ENCODE results near the gene ZER1. TPM values are rescaled to one million over a fixed set of nuclear protein-coding genes. Genes with fewer than 3 reads are reported as not detected.

The ZER1 gene
- total and polyA plus RNA-seq, 7 donors = 15.2 to 67.2 (median 54.8) TPM

GRCh38 chr9:128721487-128722010 is 50.2 kb downstream of the ZER1 start:
- DNase-seq (no peak), ATAC-seq (no peak)
- peaks cover 8% of the 10 kb centered on the region for H3K4me1 ChIP-seq
- no peak for TF ChIP-seq CTCF (IDR thresholded peaks at IDR 0.05)
- H3K4me3 ChIP-seq = no peak overlapping the region
- no peaks in the 10 kb centered on the region for H3K27me3 ChIP-seq (ENCODE audit: insufficient read depth in 3 of 3, low read length in 2 of 3)
- intact Hi-C loops (cut with DNase I) = loop anchor here in 1 of 2 donors (10.0 kb wide), 1 partner anchor 223 kb away; the partner anchor contains the start of genes DOLK and NUP188
- H3K27ac ChIP-seq = no peak overlapping the region
- WGBS, 3 donors = 86 to 91% (median 87%) methylated on average over 15 to 18 of the region's 18 CpGs
- H3K36me3 ChIP-seq (ENCODE audit: insufficient read depth in 1 of 2, low read depth in 1 of 2) = peaks cover 0 to 4% of the 10 kb centered on the region in 2 donors
- no peaks in the 10 kb centered on the region for H3K9me3 ChIP-seq

- WGBS, 3 donors = 86 to 89% (median 88%) methylated on average over 19 to 22 of the region's 22 CpGs
- no peak for DNase-seq
- no peak for ATAC-seq
- H3K36me3 ChIP-seq (ENCODE audit: insufficient read depth in 1 of 2, low read depth in 1 of 2) = peaks cover 0 to 4% of the 10 kb centered on the region in 2 donors
- no peaks in the 10 kb centered on the region for H3K9me3 ChIP-seq
- intact Hi-C loops (cut with DNase I) = loop anchor here in 1 of 2 donors (10.0 kb wide), 1 partner anchor 224 kb away; the partner anchor contains the start of genes DOLK and NUP188
- no peak overlapping the region for H3K4me3 ChIP-seq
- TF ChIP-seq CTCF (IDR thresholded peaks at IDR 0.05) = no peak
- peaks cover 8% of the 10 kb centered on the region for H3K4me1 ChIP-seq
- no peak overlapping the region for H3K27ac ChIP-seq
- no peaks in the 10 kb centered on the region for H3K27me3 ChIP-seq (ENCODE audit: insufficient read depth in 3 of 3, low read length in 2 of 3)
Measured at GRCh38 chr9:128720841-128721486, 50.8 kb downstream of the ZER1 start.

- Histone ChIP-seq H3K4me3 (no peak overlapping the region), H3K27ac (no peak overlapping the region), H3K4me1 (peaks cover 8% of the 10 kb centered on the region), H3K27me3 (ENCODE audit: insufficient read depth in 3 of 3, low read length in 2 of 3) (no peaks in the 10 kb centered on the region), H3K9me3 (no peaks in the 10 kb centered on the region), H3K36me3 (ENCODE audit: insufficient read depth in 1 of 2, low read depth in 1 of 2) (peaks cover 0 to 4% of the 10 kb centered on the region in 2 donors)
- intact Hi-C loops (cut with DNase I) = loop anchor here in 1 of 2 donors (10.0 kb wide), 1 partner anchor 225 kb away; the partner anchor contains the start of genes DOLK and NUP188
- WGBS, 3 donors = 88 to 93% (median 90%) methylated on average over 26 to 30 of the region's 30 CpGs
- no peak for TF ChIP-seq CTCF (IDR thresholded peaks at IDR 0.05)
- ATAC-seq (no peak), DNase-seq (no peak)
Measured at GRCh38 chr9:128719919-128720605, 51.7 kb downstream of the ZER1 start.

GRCh38 chr9:128718475-128718874 is 53.3 kb downstream of the ZER1 start:
- H3K4me1 ChIP-seq = no peaks in the 10 kb centered on the region
- DNase-seq = peak in 1 of 2 donors; percentile 39
- intact Hi-C loops (cut with DNase I) = no loop called here

More at GRCh38 chr9:128718475-128718874, 53.3 kb downstream of the ZER1 start:
- Histone ChIP-seq H3K9me3 (no peaks in the 10 kb centered on the region), H3K36me3 (ENCODE audit: insufficient read depth in 1 of 2, low read depth in 1 of 2) (peaks cover 0 to 4% of the 10 kb centered on the region in 2 donors), H3K27me3 (ENCODE audit: insufficient read depth in 3 of 3, low read length in 2 of 3) (no peaks in the 10 kb centered on the region), H3K4me3 (no peak overlapping the region), H3K27ac (no peak overlapping the region)
- no peak for TF ChIP-seq CTCF (IDR thresholded peaks at IDR 0.05)
- no peak for ATAC-seq
- WGBS, 3 donors = 83 to 92% (median 88%) methylated on average over 5 of the region's 5 CpGs
